Prostate gland (tissue), 2 donors: ENCODE data around the gene MATN1.

ENCODE experiments used
- CTCF ChIP-seq, 4 experiments: fragments of 200-600 bp in 2 of 4; fragments of 450-650 bp in 2 of 4; sonication (generic) in 2 of 4; IDR thresholded peaks; 1 replicate in 3 of 4; 2 replicates in 1 of 4; pipeline ENCODE4 v1.5.1; 2016 to 2019; ENCODE audit warnings: antibody characterized with exemption in 4 of 4, mild to moderate bottlenecking in 2 of 4, moderate library complexity in 2 of 4
- POLR2A ChIP-seq: fragments of 450-650 bp; IDR thresholded peaks from one replicate; pipeline ENCODE4 v1.6.1; 2016; ENCODE audit warnings: antibody characterized with exemption, mild to moderate bottlenecking
- POLR2AphosphoS5 ChIP-seq: sonication (generic); formaldehyde crosslinking; IDR thresholded peaks from one replicate; pipeline ENCODE4 v1.6.1; 2017; ENCODE audit warnings: antibody characterized with exemption

DNA sequence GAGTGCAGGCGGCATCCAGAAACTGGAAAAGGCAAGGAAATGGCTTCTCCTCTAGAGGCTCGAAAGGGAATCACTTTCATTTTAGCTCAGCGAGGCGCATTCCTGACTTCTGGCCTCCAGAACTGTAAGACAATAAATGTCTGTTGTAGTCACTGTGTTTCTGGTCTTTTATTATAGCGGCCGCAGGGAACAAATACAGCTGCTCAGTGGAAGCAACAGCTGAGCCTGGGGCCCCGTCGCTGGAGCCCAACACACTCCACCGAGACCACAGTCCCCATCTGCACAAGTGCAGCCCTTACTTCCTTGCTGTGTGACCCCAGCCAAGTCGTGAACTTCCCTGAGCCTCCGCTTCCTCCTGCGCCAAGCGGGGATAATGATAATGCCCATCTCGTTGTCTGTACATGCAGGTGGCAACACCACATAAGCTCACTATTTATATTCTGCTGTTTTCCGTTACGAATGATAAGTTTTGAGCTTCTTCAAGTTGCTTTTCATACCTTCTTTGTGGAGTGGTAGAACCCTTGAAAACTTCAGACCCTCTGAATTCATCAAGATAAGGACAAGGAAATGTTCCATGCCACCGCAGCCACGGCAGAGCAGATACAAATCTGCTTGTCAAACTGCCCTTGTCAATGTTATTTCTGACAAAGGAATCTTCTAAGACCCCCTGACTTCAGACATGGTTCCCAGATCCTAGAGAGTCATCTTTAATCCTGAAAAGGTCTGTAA lies 37.4 kb upstream of the MATN1 start:
- TF ChIP-seq CTCF (IDR thresholded peaks at IDR 0.05): no peak
- TF ChIP-seq POLR2A: no peak
- TF ChIP-seq POLR2AphosphoS5: no peak
